HG02938 (cell line): Measurements from ENCODE around the gene KLK10.
"Not testable (repeated sequence)": the region's sequence is repeated elsewhere in the genome, so short reads cannot be mapped to it uniquely, and the experiment has no call there.

Experiments used
- ATAC-seq: cut with Tn5 transposase; IDR thresholded peaks from one replicate; pipeline ENCODE4 v1.9.1; 2021; ENCODE audit warnings: mild to moderate bottlenecking, moderate library complexity; ENCODE audit not compliant: unreplicated experiment

The KLK10 gene

DNA sequence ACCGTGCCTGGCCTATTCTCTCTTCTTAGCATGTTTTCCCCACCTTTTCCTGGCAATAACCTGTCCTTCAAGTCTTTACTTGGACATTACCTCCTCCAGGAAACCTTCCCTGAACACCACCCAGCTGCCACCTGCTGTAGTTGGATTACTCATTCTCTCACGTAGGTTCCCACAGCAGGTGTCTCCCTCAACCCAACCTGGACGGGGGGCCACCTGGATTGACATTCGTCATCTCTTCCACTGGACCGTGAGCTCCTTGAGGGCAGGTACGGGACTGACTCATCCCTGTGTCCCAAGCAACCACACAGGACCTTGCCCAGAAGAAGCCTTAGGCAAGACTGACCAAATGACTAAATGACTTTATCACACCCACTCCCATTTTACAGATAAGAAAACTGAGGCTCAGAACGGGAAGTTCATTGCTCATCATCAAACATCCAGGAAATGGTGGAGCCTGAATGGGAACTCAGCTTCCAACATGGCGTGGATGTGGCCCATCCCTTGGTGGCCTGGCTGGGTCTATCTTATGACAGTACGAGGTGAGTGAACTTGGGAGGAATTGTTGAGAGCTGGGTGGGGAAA is 46.6 kb downstream of the KLK10 start:
- no peak for ATAC-seq

DNA sequence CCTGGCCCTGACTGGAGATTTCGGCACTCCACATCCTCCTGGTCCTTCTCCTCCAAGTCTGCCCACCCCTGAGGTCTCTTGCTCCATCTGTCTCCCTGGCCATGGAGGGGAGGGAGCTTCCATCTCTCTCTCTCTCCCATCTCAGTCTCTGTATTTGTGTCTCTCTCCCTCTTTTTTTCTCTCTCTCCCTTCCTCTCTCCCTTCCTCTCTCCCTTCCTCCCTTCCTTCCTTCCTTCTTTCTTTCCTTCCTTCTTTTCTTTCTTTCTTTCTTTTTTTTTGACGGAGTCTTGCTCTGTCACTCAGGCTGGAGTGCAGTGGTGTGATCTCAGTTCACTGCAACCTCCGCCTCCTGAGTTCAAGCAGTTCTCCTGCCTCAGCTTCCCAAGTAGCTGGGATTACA is 49.7 kb downstream of the KLK10 start:
- ATAC-seq: not testable (repeated sequence)

DNA sequence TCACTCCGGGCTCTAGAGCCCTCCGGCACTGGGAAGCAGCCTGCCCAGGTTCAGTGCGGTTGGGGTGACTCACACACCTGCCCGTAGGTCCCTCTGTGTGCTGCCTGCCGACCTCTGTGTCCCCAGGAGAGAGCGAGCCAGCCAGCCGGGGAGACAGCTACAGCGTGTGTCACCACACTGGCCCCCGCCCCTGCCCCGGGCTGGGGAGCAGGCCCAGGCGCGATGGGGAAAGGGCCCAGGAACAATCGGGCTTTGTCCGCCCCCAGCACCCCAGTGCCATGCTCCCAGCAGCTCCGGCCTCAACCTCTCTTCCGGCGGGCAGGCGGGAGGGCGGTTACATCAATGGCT is 50.1 kb downstream of the KLK10 start, which contains the start of gene KLK6:
KLK6 (minus strand) TSS at position 179 of the 348 bp plus-strand sequence. CDS start 1,487 bp downstream, outside the sequence.
- ATAC-seq: no peak

DNA sequence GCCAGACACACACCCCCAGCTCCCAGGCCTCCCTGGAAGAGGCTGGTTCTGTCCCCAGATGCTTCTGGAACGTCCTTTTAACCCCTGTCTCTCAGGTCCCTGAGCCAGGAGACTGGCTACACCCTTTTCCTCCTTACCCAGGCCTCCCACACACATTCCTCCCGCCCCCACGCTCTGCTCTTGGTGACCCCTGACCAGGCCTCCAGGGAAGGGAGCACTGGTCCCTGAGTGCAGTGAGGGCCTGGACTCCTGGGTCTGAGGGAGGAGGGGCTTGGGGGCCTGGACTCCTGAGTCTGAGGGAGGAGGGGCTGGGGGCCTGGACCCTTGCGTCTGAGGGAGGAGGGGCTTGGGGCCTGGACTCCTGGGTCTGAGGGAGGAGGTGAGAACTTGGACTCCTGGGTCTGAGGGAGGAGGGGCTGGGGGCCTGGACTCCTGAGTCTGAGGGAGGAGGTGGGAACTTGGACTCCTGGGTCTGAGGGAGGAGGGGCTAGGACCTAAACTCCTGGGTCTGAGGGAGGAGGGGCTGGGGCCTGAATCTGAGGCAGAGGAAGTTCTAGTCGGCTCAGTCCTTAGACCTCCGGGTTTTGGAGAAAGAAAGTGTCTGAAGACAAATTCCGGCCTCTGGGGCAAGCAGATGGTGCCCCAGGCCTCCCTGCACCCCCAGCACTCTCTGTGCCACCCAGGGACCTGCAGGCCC is 50.6 kb downstream of the KLK10 start:
- no peak for ATAC-seq

DNA sequence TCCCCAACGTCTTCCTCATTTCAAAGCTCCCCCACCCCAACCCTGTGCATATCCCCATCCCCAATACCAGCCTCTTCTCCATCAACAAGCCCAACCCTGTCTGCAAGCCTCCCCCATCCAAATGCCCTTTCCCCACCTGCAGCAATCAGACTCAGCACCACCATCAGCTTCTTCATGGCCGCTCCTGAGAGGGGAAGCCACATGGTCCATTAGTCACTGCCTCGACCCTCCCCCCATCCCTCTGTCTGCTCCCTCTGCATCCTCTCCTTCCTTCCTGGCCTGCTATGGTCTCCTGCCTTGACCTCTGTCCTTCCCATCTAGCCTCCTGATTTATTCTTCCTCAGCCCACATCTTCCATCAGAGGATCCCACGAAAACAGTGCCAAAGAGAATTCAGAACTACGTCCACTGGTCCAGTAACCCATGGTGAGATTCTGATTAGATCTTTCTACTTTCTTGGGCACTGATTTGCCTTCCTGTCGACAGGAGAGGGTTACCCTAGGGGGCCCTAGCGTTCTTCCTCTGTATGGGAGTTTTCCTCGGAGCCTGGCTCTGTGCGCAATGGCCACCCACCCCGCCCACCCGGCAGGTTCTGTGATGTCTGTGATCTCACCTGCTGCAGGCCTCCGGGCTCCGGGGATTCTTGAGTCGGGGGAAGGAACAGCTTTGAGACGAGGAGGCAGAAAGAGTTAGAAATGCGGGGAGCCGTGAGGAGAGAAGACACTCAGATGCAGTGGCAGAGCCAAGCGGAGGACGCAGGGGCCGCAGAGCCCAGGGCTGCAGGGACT is 51.4 kb downstream of the KLK10 start:
- no peak for ATAC-seq

DNA sequence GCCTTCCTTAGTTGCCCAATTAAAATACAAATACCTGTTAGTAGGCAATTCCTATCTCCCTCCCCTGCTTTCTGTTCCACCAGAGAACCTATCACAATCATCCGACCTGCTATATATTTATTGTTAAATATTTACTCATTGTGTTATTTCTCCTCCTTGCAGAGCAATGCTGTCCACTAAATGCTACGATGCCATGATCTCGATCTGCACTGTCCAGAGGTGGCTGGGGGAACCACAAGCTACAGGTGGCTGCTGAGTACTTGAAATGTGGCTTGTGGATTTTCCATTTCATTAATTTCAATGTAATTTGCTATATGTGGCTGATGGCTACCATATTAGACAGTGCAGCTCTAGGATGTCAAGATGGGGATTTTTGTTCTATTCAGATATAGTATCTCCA is 55.2 kb downstream of the KLK10 start:
- no peak for ATAC-seq

DNA sequence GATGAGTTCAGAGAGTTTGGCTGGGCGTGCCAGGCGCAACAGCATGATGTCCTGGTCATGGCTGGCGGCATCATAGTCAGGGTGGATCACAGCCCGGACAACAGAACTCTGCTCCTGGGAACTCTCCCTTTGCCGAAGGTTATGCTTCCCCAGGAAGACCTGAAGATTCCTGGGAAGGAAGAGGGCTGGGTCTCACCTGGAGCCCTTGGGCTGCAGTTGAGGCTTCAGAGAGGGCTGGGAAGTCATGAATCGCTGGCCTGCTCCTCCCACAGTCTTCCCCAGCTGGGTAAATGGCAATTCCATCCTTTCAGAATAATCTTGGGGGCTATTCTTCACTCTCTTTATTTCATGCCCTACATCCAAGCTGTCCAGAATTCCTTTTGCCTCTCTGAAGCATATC is 56.1 kb downstream of the KLK10 start:
- ATAC-seq: no peak
